GM10248 (cell line): Measurements from ENCODE around the gene UBL4A.

Source experiments
- CTCF ChIA-PET: fragments of 300-600 bp; sonication (Branson Sonifier 250); formaldehyde crosslinking; extraction: SDS; loops from one replicate; lab custom pipeline; 2021; ENCODE audit warnings: antibody characterized with exemption; lab: Yijun Ruan, JAX
- POLR2A ChIA-PET: fragments of 350-650 bp; sonication (Branson Sonifier 250); formaldehyde crosslinking; extraction: SDS; loops from one replicate; lab custom pipeline; 2020; ENCODE audit warnings: antibody characterized with exemption; lab: Yijun Ruan, JAX
- DNase-seq: peaks from one replicate; pipeline ENCODE4 v3.0.0; 2012; ENCODE audit errors: extremely low spot score
- CTCF ChIP-seq: IDR thresholded peaks from 2 replicates; pipeline ENCODE4 v1.5.1; 2012; ENCODE audit warnings: mild to moderate bottlenecking, low read depth; ENCODE audit errors: extremely low read depth, missing control alignments, control extremely low read depth

The UBL4A gene

GRCh38 chrX:154463611-154464220, 22.7 kb downstream of the UBL4A start:
- TF ChIP-seq CTCF: no peak
- CTCF ChIA-PET: interaction anchor here (0.6 kb wide), 1 partner anchor 11 kb away, joined by 3 read pairs; no protein-coding TSS in a partner anchor
- no peak for DNase-seq
- POLR2A ChIA-PET: no interaction called here

DNA sequence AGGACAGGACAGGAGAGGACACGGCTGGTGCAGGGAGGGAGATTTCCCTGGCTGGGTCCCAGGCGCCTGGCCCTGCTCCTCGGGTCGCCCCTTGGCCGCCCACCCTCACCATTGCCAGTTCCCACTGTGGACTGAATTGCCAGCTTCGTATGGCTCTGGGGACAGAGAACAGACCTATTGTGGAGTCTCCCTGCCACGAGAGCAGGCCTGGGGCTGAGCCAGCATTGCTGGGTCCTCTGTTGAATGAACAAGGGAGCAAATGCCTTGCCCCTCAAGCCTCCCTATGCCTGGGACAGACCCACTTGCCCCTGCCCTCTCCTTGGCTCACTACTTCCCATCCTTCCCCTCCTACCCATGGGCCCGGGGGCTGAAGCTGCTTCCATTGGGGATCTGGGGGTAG, 24.0 kb downstream of the UBL4A start:
- ChIA-PET CTCF (no interaction called here), POLR2A (no interaction called here)
- no peak for TF ChIP-seq CTCF
- DNase-seq: no peak

DNA sequence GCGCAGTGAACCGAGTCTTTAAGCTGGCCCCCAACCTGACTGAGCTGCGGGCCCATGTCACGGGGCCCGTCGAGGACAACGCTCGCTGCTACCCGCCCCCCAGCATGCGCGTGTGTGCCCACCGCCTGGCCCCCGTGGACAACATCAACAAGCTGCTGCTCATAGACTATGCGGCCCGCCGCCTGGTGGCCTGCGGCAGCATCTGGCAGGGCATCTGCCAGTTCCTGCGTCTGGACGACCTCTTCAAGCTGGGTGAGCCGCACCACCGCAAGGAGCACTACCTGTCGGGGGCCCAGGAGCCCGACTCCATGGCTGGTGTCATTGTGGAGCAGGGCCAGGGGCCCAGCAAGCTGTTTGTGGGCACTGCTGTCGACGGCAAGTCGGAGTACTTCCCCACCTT, 26.1 kb downstream of the UBL4A start:
- CTCF ChIA-PET: no interaction called here
- DNase-seq: no peak
- POLR2A ChIA-PET: no interaction called here
- no peak for TF ChIP-seq CTCF

- TF ChIP-seq CTCF: no peak
- POLR2A ChIA-PET: no interaction called here
- CTCF ChIA-PET: no interaction called here
- no peak for DNase-seq
Observed at GRCh38 chrX:154459832-154460231, 26.6 kb downstream of the UBL4A start.

DNA sequence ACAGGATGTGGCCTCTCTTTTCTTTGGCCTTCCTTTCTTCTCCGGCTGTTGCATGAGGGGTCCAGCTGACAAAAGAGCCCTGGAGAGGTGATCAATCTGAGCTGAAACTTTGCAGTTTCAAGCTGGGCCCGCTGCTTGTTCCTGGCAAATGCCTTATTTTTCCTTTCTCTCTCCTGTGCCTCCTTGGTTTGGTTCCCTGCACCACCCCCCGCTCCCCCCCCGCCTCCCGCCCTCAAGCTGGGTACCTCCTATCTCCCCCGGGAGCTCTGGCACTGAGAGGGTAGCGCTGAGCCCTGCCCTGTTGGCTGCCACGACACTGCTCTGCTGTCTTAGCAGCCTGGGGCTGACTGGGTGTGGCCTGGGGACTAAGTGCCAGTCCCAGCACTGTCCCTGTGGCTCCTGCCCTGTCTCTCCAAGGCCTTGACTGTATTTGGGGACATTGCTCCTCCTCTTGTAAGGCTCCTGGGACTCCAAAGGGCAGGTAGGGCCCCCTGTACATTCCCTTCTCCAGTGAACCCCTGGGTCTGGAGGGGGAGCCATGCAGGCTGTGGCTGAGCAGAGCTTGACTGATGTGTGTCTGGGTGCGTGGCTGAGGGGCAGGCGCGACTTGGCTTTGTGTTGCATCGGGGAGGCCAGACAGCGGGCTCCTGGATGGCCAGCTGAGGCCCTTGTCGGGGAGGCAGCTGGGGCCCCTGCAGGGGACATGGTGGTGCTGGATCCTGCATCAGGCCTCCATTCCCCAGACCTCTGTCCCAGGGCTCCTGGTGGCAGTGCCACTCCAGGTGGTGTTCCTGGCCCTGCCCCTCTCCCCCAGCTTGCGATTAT, 27.2 kb downstream of the UBL4A start:
- DNase-seq: no peak
- no peak for TF ChIP-seq CTCF
- ChIA-PET CTCF (no interaction called here), POLR2A (interaction anchor here (1.3 kb wide), 1 partner anchor 57 kb away, joined by 3 read pairs; no protein-coding TSS in a partner anchor)

GRCh38 chrX:154458116-154458953, 28.1 kb downstream of the UBL4A start, which contains the start of gene PLXNA3:
TSS of gene PLXNA3 (plus strand) at chrX:154458281. CDS start at chrX:154460184, 1,903 bp downstream.
- no peak for TF ChIP-seq CTCF
- peak; percentile 80 for DNase-seq
- ChIA-PET POLR2A (interaction anchor here (1.3 kb wide), 1 partner anchor 56 kb away, joined by 3 read pairs; no protein-coding TSS in a partner anchor), CTCF (no interaction called here)
